HG02759 (cell line): ENCODE measurements around the gene LRRC19.

Experiments used
- ATAC-seq: cut with Tn5 transposase; IDR thresholded peaks from one replicate; pipeline ENCODE4 v1.9.1; 2021; ENCODE audit warnings: mild to moderate bottlenecking, moderate library complexity; ENCODE audit not compliant: unreplicated experiment

The LRRC19 gene

DNA sequence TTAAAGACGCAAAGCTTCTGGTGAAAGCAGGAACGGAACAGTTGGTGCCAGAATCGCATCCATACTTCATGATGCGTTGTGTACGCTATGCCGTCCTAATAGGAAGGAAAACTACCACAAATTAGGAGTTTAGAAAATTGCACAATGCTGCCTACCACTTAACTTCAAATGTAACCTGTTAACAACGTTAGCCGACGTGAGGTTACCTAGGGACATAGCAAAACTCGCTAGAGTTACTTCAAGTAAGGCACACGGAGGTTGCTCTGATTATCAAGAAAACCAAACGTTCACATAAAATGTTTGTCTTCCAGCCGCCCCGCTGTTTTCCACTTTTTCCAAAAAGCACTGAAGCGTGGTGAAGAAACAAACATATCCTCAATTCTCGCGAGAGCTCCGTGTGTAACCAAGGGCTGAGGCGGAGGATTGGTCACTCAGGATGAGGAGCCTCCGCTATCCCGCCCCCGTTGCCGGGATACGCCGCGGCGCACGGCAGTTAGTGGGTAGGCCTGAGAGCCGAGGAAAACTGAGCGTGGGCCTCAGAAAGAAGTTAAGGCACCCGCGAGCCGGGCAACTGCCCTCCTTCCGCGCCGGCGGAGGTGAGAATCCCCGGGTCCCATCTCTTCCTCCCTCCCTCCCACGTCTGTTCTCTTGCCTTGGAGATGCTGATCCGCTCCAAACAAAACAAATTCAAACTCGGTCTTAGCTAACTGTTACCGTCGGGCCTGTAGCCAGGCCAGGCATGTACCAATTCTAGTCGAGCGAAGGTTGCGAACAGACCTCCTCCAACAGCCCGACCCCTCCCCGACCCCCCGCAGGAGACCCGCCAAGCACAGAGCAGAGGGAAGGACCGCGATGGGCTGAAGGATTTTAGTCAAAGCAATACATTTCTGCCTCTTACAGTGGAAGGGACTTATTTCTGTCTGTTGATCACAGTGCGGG lies 49.3 kb downstream of the LRRC19 start, which contains the start of gene IFT74:
TSS of gene IFT74 (plus strand) at position 492 of the 939 bp plus-strand sequence. CDS start 5,556 bp downstream, outside the sequence.
- peak; percentile 97 for ATAC-seq

DNA sequence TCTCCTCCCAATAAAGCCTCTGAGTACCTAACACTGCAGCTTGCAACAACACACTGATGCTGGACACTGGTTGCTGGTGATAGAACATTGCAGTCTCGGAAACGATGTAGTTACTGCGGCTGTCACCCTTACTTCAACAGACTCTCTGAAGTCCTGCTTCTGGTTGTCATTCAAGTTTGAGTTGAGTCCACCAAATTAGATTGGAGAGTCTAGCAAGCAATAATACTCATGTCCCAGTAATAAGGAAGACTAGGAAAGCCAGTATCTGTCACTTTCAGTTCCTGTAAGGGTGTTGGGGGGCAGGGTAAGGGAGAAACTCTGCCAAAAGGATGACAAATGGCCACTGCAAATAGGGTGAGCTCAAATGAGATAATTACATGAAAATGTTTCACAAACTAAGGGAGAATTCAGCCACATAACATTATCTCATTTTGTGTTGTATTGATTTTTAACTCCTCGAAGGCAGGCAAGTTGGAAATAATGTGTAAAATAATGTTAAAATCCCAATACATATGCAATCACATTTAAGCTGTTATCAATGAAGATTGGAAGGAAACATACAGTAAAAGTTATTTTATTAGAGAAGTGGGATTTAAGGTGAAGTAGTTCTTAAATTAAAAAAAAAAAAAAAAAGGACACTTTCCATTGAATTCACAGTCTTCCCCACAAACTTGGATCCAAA lies 50.1 kb downstream of the LRRC19 start:
- peak; percentile 23 for ATAC-seq

DNA sequence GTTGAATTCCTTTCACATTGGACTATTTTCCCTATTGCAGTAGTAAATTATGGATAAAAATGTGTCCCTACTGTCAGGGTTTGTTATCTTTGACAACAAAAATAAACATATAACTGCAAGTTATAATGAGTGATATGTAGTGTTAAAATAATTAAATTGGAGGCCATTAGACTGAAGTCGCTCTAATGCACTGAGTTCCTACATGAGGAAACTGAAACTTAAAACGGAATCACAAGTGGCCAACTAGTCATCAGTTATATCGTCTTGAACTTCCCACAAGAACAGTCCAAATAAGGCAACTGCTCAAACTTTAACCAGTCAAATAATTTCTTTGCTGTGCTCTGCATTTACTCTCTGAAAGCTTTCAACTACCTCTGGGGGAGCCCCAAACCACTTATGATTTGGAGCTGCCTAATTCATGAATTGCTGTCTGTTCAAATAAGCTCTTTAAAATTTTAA lies 51.4 kb downstream of the LRRC19 start:
- peak; percentile 25 for ATAC-seq

DNA sequence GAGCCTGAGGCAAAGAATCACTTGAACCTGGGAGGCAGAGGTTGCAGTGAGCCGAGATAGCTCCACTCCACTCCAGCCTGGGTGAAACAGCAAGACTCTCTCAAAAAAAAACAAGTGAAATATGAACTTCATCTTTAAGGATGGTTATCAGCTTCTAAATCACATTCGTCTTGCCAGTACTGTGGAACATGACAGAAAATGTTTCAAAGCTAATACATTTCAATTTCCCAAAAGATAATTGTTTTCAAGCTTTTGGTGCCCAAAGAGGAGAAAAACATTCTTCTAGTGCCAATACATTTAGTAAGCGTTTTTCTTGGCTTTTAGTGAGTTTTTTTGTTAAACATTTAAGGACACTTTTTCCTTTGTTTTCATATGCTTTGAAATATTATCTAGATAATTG lies 53.7 kb downstream of the LRRC19 start:
- ATAC-seq = no peak

DNA sequence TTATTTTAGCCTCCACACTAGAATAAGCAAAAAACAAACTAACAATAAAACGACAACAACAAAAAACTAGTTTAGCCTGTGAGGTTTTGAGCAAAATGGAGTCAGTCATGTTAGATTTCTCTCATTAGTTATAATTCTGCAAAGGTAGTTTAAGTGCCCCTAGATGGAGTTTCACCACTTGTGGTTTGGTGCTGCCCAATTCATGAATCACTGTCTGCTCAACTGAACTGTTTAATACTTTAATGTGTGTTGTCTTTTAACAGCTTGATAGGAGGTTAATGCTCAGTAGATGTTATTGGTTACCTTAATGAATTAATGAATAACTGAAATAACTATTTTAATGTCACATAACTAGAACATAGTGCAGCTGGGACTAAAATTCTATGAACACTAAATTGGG lies 55.0 kb downstream of the LRRC19 start:
- no peak for ATAC-seq

DNA sequence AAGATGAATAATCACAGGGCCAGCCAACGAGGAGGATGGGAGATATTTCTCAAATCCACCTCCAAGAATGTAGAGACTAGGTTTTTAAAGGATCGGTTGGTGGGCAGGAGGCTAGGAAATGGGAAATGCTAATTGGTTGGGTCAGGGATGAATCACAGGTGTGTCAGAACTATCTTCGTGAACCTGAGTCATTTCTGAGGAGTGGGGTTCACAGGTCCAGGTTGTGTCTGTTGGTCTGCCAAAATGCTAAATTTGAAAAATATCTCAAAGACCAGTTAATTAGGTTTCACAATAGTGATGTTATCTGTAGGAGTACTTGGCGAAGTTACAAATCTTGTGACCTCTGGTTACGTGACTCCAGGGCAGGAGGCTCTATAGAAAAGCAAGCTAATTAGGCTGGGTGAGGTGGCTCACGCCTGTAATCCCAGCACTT lies 55.8 kb downstream of the LRRC19 start:
- ATAC-seq = no peak

DNA sequence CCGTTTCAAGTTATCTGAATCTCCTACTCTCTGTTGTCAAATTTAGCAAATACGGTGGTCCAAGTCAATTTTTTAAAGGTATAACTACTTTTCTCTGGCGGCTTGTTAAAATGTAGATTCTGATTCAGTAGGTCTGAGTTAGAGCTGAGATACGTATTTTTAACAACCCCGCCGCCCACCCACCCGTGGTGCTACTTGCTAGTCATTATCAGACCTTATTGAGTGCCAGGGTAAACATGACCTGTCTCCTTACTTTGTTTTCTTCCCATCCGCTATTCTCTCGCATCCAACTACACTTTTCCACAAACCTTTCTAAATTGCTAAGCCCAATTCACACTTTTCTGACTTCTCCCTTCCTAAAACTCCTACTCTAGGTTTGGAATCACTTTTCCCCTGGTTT lies 57.7 kb downstream of the LRRC19 start:
- no peak for ATAC-seq

DNA sequence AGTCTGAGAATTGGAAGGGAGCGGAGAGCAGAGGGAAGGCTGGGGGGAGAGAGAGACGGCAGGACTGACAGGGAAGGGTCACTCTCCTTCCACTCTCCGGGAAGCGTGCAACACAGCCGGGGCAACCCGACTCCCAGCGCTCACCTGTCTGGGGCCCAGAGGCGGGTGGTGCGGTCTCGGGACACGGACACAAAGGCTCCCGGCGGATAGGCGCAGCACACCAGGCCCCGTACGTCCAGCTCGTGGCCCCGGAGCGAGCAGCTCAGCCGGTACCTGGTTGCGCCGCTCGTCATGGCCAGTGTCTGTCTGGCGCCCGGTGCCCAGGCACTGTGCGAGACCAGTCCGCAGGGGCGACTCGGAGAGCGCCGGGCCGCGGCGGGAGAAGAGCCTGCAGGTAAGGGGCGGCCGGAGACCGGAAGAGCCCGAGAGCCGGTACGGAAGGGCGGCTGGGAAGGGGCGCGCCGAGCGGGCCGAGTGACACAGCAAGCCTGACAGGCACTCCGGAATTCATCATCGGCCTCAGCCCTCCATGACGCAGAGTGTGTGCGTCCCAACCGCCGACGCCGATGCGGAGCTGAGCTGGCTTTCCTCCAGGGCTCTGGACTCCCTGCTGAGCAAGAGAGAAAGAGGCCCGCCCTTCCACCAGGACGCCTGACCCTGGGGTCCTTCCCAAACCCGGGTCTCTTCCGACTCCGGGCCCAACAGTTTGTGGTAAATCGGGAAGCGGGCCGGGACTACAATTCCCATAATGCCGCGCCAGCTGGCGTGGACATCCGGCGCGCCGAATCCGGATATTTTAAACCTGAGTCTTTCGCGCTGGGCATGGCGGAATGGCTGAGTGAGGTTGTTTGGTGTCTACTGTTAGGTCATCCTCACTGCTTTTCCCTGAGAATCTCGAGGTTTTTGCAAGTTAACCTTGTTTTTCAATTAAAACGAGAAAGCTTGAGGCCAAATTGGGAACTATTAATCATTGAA lies 58.4 kb downstream of the LRRC19 start, which contains the start of gene PLAA:
TSS of gene PLAA (minus strand) at position 490 of the 975 bp plus-strand sequence. CDS start at position 293, 197 bp downstream.
- ATAC-seq = peak; percentile 99

DNA sequence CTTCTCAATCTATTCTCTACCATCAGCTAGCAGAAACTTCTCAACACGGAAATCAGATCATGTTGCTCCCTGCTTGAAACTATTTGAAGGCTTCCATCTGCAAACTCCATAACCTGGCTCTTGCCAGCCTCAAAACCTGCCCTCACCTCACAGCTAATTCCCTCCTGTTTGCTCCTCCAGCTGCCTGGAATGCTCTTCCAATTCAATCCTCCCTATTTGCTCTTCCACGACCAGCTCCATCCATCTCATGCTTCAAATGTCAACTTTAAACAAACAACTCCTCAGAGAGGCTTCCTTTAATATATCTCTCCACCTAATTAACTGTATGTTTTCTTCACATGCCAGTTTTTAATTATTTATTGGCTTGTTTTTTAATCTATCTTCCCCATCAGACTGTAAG lies 59.9 kb downstream of the LRRC19 start:
- ATAC-seq = no peak
